HT-29 (cell line): ENCODE measurements around the gene TAAR1. TPM values are rescaled to one million over a fixed set of nuclear protein-coding genes. Genes with fewer than 3 reads are reported as not detected.
A peak's percentile ranks its signal among the peaks of the same experiment; 100 is the strongest.
"Not testable (repeated sequence)": the region's sequence is repeated elsewhere in the genome, so short reads cannot be mapped to it uniquely, and the experiment has no call there.

ENCODE experiments used
- DNase-seq: peaks from one replicate; pipeline ENCODE4 v3.0.0-alpha.2; 2015; ENCODE audit warnings: low spot score
- total RNA-seq: library from RNA; depleted of rRNA; stranded (reverse); fragments of >200 nt; shearing (Covaris generic); gene quantifications from 2 replicates; pipeline ENCODE4 v1.2.3, GENCODE V29; 2014; rRNA removed

The TAAR1 gene
- total RNA-seq = not detected in 2 replicates

DNA sequence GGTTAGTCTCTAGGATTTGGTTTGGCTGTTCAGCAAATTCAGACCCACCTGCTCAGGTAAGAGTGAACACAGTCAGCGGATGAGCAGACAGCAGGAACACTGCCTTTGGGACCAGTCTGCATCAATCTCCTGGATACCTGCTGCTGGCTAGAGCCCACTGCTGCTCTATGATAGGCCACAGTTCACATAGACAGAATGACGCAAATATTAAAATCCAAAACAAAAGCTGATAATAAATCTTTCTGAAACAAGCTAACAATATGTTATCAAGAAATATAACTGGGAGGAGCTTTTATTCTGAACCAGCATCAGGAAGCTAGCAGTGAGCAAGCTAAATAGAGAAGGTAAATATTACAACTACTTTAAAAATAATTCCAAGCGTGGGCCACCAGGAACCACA, at the start of gene TAAR1:
Gene TAAR1, minus strand, starts transcription at position 101 of the 400 bp plus-strand sequence. CDS start 13,179 bp downstream, outside the sequence.
- no peak for DNase-seq

- DNase-seq = no peak
Measured at GRCh38 chr6:132708771-132709170, 49.8 kb upstream of the TAAR1 start.

- DNase-seq = no peak
Measured at GRCh38 chr6:132708002-132708401, 49.0 kb upstream of the TAAR1 start.

DNA sequence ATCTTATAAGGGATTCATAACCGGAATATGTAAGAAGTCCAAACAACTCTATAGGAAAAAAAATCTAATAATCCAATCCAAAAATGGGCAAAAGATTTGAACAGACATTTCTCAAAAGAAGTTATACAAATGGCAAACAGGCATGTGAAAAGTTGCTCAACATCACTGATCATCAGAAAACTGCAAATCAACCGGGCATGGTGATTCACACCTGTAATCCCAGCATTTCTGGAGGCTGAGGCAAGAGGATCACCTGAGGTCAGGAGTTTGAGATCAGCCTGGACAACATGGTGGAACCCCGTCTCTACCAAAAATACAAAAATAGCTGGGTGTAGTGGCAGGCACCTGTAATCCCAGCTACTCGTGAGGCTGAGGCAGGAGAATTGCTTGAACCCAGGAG, 47.8 kb upstream of the TAAR1 start:
- not testable (repeated sequence) for DNase-seq

DNA sequence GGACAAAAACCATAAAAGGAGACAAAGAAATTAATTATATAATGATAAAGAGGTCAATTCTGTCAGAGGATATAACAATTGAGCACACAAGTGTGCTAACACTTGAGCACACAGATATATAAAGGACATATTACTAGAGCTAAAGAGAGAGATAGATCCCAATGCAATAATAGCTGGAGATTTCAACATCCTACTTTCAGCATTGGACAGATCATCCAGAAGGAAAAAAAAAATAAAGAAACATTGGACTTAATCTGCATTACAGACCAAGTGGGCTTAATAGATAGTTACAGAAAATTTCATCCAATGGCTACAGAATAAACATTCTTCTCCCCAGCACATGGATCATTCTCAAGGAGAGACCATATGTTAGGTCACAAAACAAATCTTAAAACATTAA, 45.0 kb upstream of the TAAR1 start:
- DNase-seq = no peak

GRCh38 chr6:132698608-132699007, 39.6 kb upstream of the TAAR1 start:
- DNase-seq = no peak

- DNase-seq = no peak
Measured at GRCh38 chr6:132695773-132696172, 36.8 kb upstream of the TAAR1 start.

GRCh38 chr6:132693478-132693877, 34.5 kb upstream of the TAAR1 start:
- no peak for DNase-seq

- no peak for DNase-seq
Measured at GRCh38 chr6:132690678-132691077, 31.7 kb upstream of the TAAR1 start.

- peak; percentile 72 for DNase-seq
Measured at GRCh38 chr6:132687306-132687705, 28.3 kb upstream of the TAAR1 start.

DNA sequence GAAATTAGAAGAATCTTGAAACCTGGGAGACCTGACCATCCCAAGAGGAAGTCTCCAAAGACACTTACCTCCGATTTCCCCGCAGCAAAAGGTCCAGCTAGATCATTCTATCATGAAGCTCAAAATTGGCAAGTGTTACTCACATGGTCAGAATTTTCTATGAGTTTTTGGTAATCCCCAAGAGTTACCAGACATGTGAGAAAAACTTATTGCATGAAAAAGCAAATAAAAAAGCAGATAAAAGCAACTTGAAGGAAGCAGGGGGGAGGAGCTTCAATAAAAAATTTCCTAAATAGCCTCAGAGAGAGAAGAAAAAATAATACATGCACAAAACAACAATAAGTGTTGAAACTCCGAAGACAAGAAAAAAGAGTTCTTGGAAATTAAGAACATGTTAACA, 27.5 kb upstream of the TAAR1 start:
- DNase-seq = no peak

DNA sequence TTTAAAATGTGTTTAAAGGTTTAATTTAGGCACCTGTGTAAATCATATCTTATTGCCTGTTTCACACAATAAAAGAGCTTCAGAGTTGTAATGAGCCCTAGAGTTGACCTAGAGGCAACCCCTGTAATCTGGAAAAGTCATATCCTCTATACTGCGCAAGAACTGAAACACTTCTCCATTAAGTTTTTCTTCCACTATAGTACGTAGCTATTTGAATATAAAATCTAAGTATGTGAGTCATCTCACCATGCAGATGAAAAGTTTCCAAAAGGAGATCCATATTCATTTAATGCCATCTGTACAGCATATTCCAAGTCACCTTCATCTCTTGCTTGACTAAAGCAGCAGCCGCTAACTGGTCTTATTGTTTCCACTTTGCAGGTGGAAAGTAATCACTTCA, 26.0 kb upstream of the TAAR1 start:
- DNase-seq = no peak

DNA sequence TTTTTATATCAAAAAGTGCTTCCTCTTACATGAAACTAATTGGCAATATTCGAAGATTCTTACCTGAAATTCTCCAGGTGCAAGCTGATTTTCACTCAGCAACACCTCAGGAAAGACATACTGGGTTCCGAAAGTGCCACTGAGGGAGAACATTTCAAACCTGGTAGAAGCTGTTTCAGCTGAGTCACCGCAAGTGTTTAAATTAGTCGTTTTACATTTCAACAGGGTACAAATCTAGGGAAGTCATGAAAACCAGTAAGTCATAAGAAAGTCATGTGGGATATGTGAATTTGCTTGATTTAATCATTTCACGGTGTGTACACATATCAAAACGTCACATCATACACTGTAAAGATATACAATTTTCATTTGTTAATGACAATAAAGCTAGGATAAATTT, 25.3 kb upstream of the TAAR1 start:
- no peak for DNase-seq

DNA sequence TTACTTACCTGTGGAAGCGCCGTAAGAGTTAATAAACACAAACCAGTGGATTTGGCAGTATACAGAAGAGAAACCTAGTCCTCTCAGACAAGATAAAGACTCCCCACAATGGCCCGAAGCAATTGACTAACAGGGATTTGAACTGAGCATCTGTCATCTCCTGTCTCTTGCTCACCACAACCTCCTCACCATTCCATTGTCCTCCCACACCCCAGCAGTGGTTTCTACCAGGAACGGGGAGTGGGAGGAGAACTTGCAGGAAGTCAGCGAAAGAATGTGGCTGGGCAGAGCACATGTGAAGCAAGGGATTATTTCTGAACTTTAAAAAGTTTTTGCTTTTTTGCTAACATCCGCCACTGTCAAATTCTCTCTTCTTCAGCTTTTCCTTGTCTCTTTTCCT, 24.6 kb upstream of the TAAR1 start:
- DNase-seq = no peak

DNA sequence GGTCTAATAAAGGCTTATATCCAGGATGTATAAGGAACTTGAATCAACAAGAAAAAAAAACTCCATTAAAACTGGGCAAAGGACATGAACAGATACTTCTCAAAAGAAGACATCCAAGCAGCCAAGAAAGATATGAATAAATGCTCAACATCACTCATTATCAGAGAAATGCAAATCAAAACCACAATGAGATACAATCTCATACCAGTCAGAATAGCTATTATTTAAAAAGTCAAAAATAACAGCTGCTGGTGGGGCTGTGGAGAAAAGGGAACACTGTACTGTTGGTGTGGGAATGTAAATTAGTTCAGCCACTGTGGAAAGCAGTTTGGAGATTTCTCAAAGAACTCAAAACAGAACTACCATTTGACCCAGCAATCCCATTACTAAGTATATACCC, 20.1 kb upstream of the TAAR1 start:
- DNase-seq = not testable (repeated sequence)

GRCh38 chr6:132675749-132676148, 16.8 kb upstream of the TAAR1 start:
- no peak for DNase-seq

DNA sequence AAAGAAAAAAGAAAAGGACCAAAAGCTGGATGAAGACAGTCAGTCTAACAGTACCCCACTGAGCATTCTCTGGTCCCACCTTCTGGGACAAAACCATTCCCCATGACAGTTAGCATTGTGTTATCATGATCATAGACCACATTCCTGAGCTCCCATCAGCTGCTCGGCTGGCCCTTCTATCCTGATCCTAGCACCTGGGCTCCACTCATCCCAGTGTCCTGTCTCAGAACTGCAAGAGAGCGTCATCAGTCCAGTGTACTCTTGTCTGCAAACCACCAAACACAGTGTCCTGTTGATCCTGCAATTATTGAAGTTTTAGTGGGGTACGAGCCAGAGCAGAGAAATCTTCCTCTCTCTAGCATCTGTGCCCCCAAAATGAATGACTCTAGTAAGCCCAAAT, 16.0 kb upstream of the TAAR1 start:
- DNase-seq = no peak

DNA sequence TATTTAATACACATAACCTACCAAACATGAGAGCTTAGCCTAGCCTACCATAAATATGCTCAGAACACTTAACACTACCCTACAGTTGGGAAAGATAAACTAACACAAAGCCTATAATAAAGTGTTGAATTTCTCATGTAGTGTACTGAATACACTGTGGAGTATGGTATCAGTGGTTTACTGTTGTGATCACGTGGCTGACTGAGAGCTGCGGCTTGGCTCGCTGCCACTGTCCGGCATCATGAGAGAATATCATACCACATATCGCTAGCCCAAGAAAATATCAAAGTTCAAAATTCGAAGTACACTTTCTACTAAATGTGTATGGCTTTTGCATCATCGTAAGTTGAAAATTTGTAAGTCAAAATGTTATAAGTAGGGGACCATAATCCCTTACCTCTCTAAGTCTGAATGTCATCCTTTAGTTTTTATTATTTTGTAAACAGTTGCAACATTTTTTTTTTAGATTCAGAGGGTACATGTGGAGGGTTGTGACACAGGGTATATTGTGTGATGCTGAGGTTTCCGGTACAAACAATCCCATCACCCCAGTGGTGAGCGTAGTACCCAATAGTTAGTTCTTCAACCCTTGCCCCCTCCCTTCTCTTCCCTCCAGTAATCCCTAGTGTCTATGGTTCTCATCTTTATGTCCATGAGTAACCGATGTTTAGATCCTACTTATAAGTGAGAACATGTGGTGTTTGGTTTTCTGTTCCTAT, 14.6 kb upstream of the TAAR1 start:
- DNase-seq = peak; percentile 63

DNA sequence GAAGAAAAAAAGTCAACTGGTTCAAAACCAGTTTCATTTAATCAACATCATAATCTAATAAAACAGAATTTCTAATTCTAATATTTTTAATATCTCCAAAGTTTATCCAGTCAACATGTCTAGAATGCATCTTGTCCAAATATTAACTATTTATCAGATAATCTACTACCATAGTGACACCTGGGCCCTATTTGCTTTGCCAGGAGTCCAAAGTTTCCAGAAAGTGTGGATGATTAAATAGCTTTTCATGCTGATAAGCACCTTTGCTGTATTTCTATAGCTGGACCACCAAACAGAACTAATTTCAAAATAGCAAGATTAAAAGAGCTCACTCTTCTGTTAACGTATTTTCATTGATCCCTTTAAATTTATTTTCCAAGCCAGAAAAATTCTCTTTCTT, 12.3 kb upstream of the TAAR1 start:
- DNase-seq = no peak

GRCh38 chr6:132669690-132670291, 10.8 kb upstream of the TAAR1 start:
- peak; percentile 37 for DNase-seq

- DNase-seq = peak; percentile 25
Measured at GRCh38 chr6:132666118-132666517, 7.1 kb upstream of the TAAR1 start.

DNA sequence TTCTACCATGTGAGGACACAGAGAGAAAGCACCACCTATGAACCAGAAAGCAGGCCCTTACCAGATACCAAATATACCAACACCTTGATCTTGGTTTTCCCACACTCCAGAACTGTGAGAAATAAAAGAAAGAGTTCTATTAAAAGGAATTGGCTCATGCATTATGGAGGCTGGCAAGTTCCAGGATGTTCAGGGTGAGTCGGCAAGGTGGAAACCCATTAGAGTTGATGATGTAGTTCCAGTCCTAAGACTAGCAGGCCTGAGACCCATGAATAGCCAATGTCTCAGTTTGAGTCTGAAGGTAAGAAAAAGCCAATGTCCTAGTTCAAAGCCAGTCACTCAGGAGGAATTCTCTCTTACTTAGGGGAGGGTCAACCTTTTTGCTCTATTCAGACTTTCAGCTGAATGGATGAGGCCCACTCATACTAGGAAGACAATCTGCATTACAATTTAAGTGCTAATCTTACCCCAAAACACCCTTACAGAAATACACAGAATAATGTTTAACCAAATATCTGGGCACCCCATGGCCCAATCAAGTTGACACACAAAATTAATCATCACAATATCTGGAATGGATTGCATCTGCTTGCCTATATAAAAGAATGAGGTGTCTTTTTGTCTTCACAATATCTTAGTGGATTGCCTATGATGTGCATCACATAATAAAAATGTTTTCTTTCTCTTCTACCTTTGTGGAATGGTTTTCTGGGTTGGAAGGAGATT, 5.5 kb upstream of the TAAR1 start:
- no peak for DNase-seq

- no peak for DNase-seq
Measured at GRCh38 chr6:132663661-132664060, 4.7 kb upstream of the TAAR1 start.
